ENCODE results near the gene DNLZ. TPM values are rescaled to one million over a fixed set of nuclear protein-coding genes. Genes with fewer than 3 reads are reported as not detected.

The DNLZ gene
- total and polyA plus RNA-seq, 4 donors, result 2.0 to 7.1 (median 4.5) TPM

DNA sequence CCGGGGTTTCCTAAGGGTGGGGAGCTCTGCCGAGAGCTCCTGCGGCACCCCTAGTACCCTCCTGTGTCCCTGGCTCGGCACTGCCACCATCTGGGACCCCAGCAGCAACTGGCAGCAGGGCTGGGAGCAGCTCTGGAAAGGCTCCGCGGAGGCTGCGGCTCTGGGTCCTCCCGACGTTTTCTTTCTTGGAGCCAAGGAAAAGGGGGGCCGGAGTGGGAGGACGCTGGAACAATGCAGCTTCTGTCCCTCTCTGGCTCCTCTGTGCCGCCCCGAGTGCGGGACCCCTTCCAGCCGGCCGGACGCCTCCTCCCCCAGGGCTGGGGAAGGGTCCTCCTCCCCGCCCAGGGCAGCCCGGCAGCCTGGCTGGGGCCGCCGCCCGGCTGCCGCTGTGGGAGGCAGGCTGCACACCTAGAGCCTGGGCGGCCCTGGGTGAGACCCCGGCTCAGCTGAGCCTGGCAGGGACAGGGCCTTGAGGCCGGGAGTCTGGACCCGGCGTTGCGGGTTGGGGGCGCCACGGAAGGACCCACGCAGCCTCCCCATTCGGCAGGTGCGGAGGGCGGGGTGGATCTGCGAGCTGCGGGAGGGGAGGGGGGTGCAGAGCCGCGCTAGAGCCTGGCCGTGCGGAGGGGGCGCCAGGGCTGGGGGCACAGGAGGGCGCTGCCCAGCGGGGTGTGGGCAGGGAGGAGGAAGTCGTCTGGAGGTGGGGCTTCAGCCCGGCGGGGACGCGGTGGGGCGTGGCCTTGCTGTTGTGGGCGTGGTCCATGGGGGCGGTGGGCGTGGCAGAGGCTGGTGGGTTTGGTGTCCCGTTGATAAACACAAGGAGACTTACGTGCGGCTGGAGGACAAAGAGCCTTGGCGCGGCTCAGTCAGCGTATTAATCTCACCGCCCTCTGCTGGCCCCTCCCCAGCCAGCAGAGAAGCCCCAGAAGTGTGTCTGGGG lies 21.1 kb downstream of the DNLZ start:
- H3K4me1 ChIP-seq (ENCODE audit: control insufficient read depth in 4 of 4, insufficient read depth in 4 of 4, low read length in 3 of 4), result peaks cover 0 to 11% (median 6%) of the 10 kb centered on the region in 4 donors
- H3K4me3 ChIP-seq (ENCODE audit: low read depth in 1 of 3, low read length in 3 of 3), result peak overlapping the region in 1 of 3 donors; percentile 18
- H3K9me3 ChIP-seq (ENCODE audit: control insufficient read depth in 4 of 4, low read length in 3 of 4), result no peaks in the 10 kb centered on the region
- H3K9ac ChIP-seq (ENCODE audit: low read depth in 1 of 2, low read length in 2 of 2), result no peak overlapping the region
- peak; percentile 89 for DNase-seq (ENCODE audit: low spot score)
- no peak overlapping the region for H3K27ac ChIP-seq (ENCODE audit: low read depth in 1 of 2, low read length in 2 of 2)
- no peaks in the 10 kb centered on the region for H3K27me3 ChIP-seq (ENCODE audit: control insufficient read depth in 4 of 4, insufficient read depth in 4 of 4, low read length in 3 of 4)
- no peaks in the 10 kb centered on the region for H3K36me3 ChIP-seq (ENCODE audit: control insufficient read depth in 4 of 4, insufficient read depth in 3 of 4, low read depth in 1 of 4, low read length in 3 of 4)
- TF ChIP-seq TAF1 (conservative IDR thresholded peaks at IDR 0.05), result no peak
- 24% methylated on average over 60 of the region's 60 CpGs for WGBS

- H3K4me3 ChIP-seq (ENCODE audit: low read depth in 1 of 3, low read length in 3 of 3), result no peak overlapping the region
- DNase-seq (ENCODE audit: low spot score), result no peak
- H3K27me3 ChIP-seq (ENCODE audit: control insufficient read depth in 4 of 4, insufficient read depth in 4 of 4, low read length in 3 of 4), result no peaks in the 10 kb centered on the region
- H3K36me3 ChIP-seq (ENCODE audit: control insufficient read depth in 4 of 4, insufficient read depth in 3 of 4, low read depth in 1 of 4, low read length in 3 of 4), result no peaks in the 10 kb centered on the region
- 86% methylated on average over 10 of the region's 10 CpGs for WGBS
- no peak overlapping the region for H3K9ac ChIP-seq (ENCODE audit: low read depth in 1 of 2, low read length in 2 of 2)
- H3K4me1 ChIP-seq (ENCODE audit: control insufficient read depth in 4 of 4, insufficient read depth in 4 of 4, low read length in 3 of 4), result peaks cover 0 to 11% (median 6%) of the 10 kb centered on the region in 4 donors
- no peak overlapping the region for H3K27ac ChIP-seq (ENCODE audit: low read depth in 1 of 2, low read length in 2 of 2)
- H3K9me3 ChIP-seq (ENCODE audit: control insufficient read depth in 4 of 4, low read length in 3 of 4), result no peaks in the 10 kb centered on the region
- TF ChIP-seq, protein P1, sequence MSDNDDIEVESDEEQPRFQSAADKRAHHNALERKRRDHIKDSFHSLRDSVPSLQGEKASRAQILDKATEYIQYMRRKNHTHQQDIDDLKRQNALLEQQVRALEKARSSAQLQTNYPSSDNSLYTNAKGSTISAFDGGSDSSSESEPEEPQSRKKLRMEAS (IDR thresholded peaks at IDR 0.05), result no peak
- no peak for TF ChIP-seq CTCF (IDR thresholded peaks at IDR 0.05; ENCODE audit: low read depth, low read length, missing input control)
- TF ChIP-seq ATF3 (IDR thresholded peaks at IDR 0.05), result no peak
- TF ChIP-seq, protein P2, sequence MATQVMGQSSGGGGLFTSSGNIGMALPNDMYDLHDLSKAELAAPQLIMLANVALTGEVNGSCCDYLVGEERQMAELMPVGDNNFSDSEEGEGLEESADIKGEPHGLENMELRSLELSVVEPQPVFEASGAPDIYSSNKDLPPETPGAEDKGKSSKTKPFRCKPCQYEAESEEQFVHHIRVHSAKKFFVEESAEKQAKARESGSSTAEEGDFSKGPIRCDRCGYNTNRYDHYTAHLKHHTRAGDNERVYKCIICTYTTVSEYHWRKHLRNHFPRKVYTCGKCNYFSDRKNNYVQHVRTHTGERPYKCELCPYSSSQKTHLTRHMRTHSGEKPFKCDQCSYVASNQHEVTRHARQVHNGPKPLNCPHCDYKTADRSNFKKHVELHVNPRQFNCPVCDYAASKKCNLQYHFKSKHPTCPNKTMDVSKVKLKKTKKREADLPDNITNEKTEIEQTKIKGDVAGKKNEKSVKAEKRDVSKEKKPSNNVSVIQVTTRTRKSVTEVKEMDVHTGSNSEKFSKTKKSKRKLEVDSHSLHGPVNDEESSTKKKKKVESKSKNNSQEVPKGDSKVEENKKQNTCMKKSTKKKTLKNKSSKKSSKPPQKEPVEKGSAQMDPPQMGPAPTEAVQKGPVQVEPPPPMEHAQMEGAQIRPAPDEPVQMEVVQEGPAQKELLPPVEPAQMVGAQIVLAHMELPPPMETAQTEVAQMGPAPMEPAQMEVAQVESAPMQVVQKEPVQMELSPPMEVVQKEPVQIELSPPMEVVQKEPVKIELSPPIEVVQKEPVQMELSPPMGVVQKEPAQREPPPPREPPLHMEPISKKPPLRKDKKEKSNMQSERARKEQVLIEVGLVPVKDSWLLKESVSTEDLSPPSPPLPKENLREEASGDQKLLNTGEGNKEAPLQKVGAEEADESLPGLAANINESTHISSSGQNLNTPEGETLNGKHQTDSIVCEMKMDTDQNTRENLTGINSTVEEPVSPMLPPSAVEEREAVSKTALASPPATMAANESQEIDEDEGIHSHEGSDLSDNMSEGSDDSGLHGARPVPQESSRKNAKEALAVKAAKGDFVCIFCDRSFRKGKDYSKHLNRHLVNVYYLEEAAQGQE (IDR thresholded peaks at IDR 0.05), result no peak
- no peak for TF ChIP-seq FOXA1 (IDR thresholded peaks at IDR 0.05)
These were observed 21.8 kb downstream of the DNLZ start for GRCh38 chr9:136341769-136342168.

DNA sequence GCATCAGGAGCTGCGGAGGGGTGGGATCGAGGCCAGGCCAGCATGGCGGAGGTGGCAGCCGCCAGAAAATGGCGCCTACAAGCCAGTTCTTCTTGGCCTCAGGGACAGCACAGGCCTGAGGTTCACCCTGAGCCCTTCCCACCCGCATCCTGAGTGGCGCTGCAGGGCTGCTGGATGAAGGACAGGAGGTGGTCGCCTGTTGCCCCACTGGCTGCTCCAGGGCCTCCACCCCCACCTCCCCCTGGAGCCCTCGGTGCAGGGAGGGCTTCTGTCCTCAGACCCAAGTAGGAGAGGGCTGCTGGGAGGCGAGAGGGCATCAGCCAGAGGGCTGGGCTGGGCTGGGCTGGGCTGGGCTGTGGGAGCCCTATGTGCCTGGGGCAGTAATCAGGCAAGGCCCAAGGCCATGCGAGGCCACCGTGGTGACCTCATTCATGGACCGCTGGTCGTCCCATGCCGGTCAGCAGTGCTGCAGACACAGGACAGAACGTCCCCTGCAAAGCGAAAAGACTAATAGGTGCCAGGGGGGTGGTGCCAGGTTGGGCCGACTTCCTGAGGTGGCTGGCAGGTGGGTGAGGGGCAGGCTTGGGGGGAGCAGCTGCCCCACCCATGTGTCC lies 22.4 kb downstream of the DNLZ start:
- no peak overlapping the region for H3K9ac ChIP-seq (ENCODE audit: low read depth in 1 of 2, low read length in 2 of 2)
- peaks cover 0 to 11% (median 6%) of the 10 kb centered on the region in 4 donors for H3K4me1 ChIP-seq (ENCODE audit: control insufficient read depth in 4 of 4, insufficient read depth in 4 of 4, low read length in 3 of 4)
- 83% methylated on average over 18 of the region's 18 CpGs for WGBS
- no peaks in the 10 kb centered on the region for H3K36me3 ChIP-seq (ENCODE audit: control insufficient read depth in 4 of 4, insufficient read depth in 3 of 4, low read depth in 1 of 4, low read length in 3 of 4)
- no peak for DNase-seq (ENCODE audit: low spot score)
- no peaks in the 10 kb centered on the region for H3K9me3 ChIP-seq (ENCODE audit: control insufficient read depth in 4 of 4, low read length in 3 of 4)
- H3K27me3 ChIP-seq (ENCODE audit: control insufficient read depth in 4 of 4, insufficient read depth in 4 of 4, low read length in 3 of 4), result no peaks in the 10 kb centered on the region
- H3K27ac ChIP-seq (ENCODE audit: low read depth in 1 of 2, low read length in 2 of 2), result no peak overlapping the region
- H3K4me3 ChIP-seq (ENCODE audit: low read depth in 1 of 3, low read length in 3 of 3), result no peak overlapping the region
- no peak for TF ChIP-seq TAF1 (conservative IDR thresholded peaks at IDR 0.05)
- no peak for TF ChIP-seq CTCF (IDR thresholded peaks at IDR 0.05; ENCODE audit: low read depth, low read length, missing input control)
- TF ChIP-seq FOXA2 (IDR thresholded peaks at IDR 0.05), result no peak
- TF ChIP-seq RXRA (IDR thresholded peaks at IDR 0.05), result no peak
- TF ChIP-seq HNF4G (IDR thresholded peaks at IDR 0.05), result no peak
- TF ChIP-seq, protein P3, sequence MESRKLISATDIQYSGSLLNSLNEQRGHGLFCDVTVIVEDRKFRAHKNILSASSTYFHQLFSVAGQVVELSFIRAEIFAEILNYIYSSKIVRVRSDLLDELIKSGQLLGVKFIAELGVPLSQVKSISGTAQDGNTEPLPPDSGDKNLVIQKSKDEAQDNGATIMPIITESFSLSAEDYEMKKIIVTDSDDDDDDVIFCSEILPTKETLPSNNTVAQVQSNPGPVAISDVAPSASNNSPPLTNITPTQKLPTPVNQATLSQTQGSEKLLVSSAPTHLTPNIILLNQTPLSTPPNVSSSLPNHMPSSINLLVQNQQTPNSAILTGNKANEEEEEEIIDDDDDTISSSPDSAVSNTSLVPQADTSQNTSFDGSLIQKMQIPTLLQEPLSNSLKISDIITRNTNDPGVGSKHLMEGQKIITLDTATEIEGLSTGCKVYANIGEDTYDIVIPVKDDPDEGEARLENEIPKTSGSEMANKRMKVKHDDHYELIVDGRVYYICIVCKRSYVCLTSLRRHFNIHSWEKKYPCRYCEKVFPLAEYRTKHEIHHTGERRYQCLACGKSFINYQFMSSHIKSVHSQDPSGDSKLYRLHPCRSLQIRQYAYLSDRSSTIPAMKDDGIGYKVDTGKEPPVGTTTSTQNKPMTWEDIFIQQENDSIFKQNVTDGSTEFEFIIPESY (IDR thresholded peaks at IDR 0.05), result no peak
